ENCODE results near the gene CEP20.

CEP20 gene

DNA sequence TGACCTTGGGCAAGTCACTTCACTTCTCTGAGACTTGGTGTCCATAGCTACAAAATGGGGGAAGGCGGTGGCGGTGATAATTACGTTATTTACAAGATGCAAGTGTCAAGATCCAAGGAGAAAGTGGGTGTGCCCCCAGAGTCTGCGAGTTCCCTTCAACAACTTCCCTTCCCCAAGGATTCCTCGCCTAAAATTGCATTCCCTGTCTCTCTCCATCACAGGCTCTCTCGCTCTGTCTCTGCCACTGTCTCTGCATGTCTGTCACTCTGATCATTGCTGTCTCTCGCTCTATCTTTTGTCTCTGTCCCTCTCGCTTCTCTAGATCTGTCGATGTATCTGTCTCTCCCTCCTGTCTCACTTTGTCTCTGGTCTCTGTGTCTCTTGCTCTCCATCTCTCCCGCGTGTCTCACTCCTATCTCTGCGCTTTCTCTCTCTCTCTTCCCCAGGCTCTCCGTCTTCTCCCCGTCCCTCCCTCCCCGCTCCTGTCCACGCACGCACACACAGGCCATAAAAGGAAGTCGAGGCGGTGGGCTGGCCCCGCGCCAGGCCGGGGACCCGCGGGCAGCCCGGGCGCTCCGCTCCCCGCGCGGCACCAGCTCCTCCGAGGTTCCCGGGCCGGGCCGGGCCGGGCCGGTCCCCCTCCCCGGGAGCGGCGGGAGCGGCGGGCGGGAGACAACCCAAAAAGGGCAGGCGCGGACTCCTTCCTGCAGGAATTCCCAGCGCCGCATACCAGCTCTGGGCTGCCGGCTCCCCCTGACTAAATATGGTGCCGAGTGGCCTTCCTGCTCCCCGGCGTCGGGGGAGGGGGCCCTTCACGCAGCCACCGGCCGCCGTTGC lies 30.5 kb downstream of the CEP20 start:
- TF ChIP-seq, protein P1, sequence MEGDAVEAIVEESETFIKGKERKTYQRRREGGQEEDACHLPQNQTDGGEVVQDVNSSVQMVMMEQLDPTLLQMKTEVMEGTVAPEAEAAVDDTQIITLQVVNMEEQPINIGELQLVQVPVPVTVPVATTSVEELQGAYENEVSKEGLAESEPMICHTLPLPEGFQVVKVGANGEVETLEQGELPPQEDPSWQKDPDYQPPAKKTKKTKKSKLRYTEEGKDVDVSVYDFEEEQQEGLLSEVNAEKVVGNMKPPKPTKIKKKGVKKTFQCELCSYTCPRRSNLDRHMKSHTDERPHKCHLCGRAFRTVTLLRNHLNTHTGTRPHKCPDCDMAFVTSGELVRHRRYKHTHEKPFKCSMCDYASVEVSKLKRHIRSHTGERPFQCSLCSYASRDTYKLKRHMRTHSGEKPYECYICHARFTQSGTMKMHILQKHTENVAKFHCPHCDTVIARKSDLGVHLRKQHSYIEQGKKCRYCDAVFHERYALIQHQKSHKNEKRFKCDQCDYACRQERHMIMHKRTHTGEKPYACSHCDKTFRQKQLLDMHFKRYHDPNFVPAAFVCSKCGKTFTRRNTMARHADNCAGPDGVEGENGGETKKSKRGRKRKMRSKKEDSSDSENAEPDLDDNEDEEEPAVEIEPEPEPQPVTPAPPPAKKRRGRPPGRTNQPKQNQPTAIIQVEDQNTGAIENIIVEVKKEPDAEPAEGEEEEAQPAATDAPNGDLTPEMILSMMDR (IDR thresholded peaks at IDR 0.05; ENCODE audit: low read depth, low read length) = no peak
- no peak for DNase-seq (ENCODE audit: extremely low read depth, low read depth)

DNA sequence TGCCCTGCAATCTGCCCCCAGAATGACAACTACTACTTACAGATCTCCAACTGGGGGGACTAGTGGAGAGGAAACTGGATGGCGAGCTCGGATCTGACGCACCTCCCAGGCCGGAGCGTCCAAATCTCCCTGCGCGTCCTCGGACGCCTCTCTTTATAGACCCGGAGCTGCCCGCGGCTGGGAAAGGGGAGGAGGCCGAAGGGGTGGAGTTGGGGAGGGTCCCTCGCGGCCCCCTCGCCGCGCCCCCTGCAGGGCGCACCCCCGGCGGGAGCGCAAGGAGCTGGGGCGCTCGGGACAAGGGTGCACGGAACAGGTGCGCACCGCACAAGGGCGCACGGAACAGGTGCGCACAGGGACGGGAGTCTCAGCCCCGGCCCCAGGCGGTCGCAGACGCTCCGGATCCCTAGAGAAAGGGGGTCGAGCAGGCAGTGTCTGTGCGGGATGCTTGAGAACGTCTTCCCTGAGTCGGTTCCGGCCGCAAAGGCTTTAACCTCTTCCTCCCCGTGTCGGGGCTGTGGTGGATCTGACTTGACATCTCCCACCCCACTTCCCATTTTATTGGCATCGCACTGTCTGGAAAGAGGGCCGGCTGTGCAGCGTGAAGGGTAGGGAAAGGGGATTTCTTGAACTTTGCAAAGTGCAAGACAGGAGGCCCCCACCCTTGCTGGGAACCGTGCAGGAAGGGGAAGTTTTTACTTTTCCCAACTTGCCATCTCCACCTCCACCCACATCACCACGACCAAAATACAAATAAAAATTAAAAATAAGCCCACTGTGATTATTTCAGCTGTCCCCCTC lies 31.3 kb downstream of the CEP20 start, which contains the start of gene MYH11:
Gene MYH11 (minus strand): TSS at position 128 of the 798 bp plus-strand sequence. CDS start 18,776 bp downstream, outside the sequence.
- no peak for DNase-seq (ENCODE audit: extremely low read depth, low read depth)

DNA sequence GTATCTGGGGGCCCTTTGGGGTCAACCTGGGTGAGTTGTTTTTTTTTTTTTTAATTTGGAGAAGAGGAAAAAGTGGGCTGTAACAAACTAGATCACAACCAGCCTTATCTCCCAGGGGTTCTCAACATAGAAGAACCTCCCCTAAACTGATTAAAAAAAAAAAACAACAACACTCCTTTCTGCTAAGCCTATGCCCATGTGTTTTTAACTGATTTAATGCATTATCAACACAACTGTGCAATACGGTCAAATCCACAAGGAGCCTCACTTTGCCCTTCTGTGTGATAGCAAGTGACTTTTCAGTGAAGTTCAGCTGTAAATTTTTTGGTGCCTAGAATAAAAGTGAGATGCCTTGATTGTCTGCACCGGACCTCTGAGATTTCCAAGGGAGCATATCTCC lies 32.2 kb downstream of the CEP20 start:
- no peak for DNase-seq (ENCODE audit: extremely low read depth, low read depth)
- TF ChIP-seq, protein P1 (IDR thresholded peaks at IDR 0.05; ENCODE audit: low read depth, low read length) = no peak

More for the DNA sequence above, 31.3 kb downstream of the CEP20 start, which contains the start of gene MYH11:
- TF ChIP-seq, protein P1 (IDR thresholded peaks at IDR 0.05; ENCODE audit: low read depth, low read length) = no peak

DNA sequence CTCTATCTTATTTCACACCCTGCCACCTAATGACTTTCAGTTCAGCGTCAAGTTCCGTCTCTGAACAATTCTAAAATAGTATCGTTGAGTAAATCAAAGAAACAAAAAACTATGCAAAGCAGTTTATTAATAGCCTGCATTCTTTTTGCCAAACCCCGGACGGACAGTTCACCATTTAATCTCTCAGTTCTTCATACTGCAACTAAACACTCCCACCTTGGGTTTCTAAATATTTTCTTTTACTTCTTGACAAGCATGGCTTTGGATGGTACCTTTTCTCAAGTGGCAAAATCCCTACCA lies 32.7 kb downstream of the CEP20 start:
- TF ChIP-seq, protein P1 (IDR thresholded peaks at IDR 0.05; ENCODE audit: low read depth, low read length) = no peak
- no peak for DNase-seq (ENCODE audit: extremely low read depth, low read depth)

DNA sequence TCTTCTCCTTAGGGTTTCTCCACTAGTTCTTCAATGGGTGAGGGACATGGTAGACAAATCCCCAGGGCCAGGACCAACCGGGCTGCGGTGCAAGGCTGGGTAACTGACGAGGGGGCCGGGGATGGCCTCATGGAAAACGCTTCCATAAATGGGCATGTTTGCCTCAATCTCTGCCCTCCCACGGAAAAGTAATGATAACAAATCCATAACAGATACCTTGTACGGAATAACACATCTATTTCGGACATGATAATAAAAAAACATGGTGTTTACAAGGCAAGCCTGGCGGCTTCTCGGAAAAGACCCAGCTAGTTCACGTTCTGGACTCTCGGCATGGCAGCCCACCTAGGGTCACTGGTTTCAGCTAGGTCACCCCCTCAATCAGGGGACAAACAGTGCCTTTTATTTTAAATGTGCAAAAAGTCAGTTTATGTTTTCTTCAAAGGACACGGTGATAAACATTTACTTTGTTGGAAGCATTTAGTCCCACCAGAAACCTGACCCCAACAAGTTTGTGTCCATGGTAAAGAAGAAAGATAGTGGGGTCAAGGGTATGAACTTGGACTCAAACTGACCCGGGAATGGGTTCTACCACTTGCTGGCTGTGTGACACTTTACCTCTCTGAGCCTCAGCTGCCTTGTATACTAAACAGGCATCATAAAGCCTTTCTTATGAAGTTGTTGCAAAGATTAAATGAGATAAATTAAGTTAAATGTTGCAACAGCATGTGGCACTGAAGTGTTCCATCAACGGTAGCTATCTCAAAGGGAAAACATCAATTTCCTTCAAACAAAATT lies 33.3 kb downstream of the CEP20 start:
- TF ChIP-seq, protein P1 (IDR thresholded peaks at IDR 0.05; ENCODE audit: low read depth, low read length) = no peak
- no peak for DNase-seq (ENCODE audit: extremely low read depth, low read depth)

DNA sequence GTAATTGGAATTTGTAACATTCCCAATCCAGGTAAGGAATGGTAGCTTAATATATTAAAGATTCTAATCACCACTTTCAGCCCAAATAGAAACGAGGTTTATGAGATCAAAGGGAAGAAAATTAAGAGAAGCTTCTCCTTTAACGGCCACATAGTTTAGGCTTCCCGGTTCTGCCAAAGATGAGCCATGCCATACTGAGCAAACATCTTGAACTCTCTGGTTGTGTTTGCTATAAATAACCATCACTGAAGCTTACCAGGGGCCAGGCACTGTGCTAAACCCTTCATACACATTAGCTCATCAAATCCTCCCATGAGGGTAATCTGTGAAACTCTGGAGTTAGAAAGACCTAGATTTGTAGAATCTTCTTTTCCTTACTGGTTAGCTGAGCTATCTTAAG lies 34.3 kb downstream of the CEP20 start:
- DNase-seq (ENCODE audit: extremely low read depth, low read depth) = no peak

More for the DNA sequence above, 34.3 kb downstream of the CEP20 start:
- TF ChIP-seq, protein P1 (IDR thresholded peaks at IDR 0.05; ENCODE audit: low read depth, low read length) = no peak

Measured in AG09319 (cell line).